ENCODE data around the gene YJU2. TPM values are rescaled to one million over a fixed set of nuclear protein-coding genes. Genes with fewer than 3 reads are reported as not detected.

The YJU2 gene
- total and polyA plus RNA-seq, 12 donors = 14.0 to 81.2 (median 24.3) TPM

- Histone ChIP-seq H3K4me3 (no peak overlapping the region), H3K27ac (no peak overlapping the region), H3K36me3 (replicated peaks in 1 of 2) (no peaks in the 10 kb centered on the region), H3K27me3 (peaks cover 47% of the 10 kb centered on the region), H3K9me3 (replicated peaks in 1 of 3) (no peaks in the 10 kb centered on the region), H3K4me1 (replicated peaks in 1 of 2) (no peaks in the 10 kb centered on the region)
- DNase-seq = no peak
- intact Hi-C loops (cut with DNase I) = no loop called here
- TF ChIP-seq POLR2A (IDR thresholded peaks at IDR 0.05) = no peak
- TF ChIP-seq CTCF (IDR thresholded peaks at IDR 0.05) = no peak
- 10 to 14% (median 12%) methylated on average over 13 to 27 of the region's 28 CpGs for WGBS, 4 donors
These were observed 48.3 kb upstream of the YJU2 start for GRCh38 chr19:4198467-4199126.

- Histone ChIP-seq H3K36me3 (replicated peaks in 1 of 2) (no peaks in the 10 kb centered on the region), H3K4me1 (replicated peaks in 1 of 2) (peaks cover 0 to 2% of the 10 kb centered on the region in 2 donors), H3K27ac (no peak overlapping the region), H3K9me3 (replicated peaks in 1 of 3) (no peaks in the 10 kb centered on the region), H3K4me3 (no peak overlapping the region), H3K27me3 (peaks cover 39% of the 10 kb centered on the region)
- intact Hi-C loops (cut with DNase I) = loop anchor here (10.0 kb wide), 3 partner anchors 65 to 205 kb away; no protein-coding TSS in a partner anchor
- 69 to 88% (median 80%) methylated on average over 13 to 33 of the region's 33 CpGs for WGBS, 4 donors
- DNase-seq = no peak
- TF ChIP-seq CTCF (IDR thresholded peaks at IDR 0.05) = no peak
- no peak for TF ChIP-seq POLR2A (IDR thresholded peaks at IDR 0.05)
These were observed 47.1 kb upstream of the YJU2 start for GRCh38 chr19:4199699-4200293.

- no peaks in the 10 kb centered on the region for H3K9me3 ChIP-seq (replicated peaks in 1 of 3)
- no peak for DNase-seq
- TF ChIP-seq CTCF (IDR thresholded peaks at IDR 0.05) = no peak
- TF ChIP-seq POLR2A (IDR thresholded peaks at IDR 0.05) = no peak
- WGBS, 4 donors = 55 to 82% (median 62%) methylated on average over 2 of the region's 2 CpGs
- H3K4me1 ChIP-seq (replicated peaks in 1 of 2) = peaks cover 0 to 4% of the 10 kb centered on the region in 2 donors
- intact Hi-C loops (cut with DNase I) = loop anchor here (10.0 kb wide), 3 partner anchors 66 to 206 kb away; no protein-coding TSS in a partner anchor
- no peak overlapping the region for H3K27ac ChIP-seq
- H3K36me3 ChIP-seq (replicated peaks in 1 of 2) = no peaks in the 10 kb centered on the region
- H3K4me3 ChIP-seq = no peak overlapping the region
- H3K27me3 ChIP-seq = peaks cover 28% of the 10 kb centered on the region
These were observed 45.8 kb upstream of the YJU2 start for GRCh38 chr19:4200940-4201542.

GRCh38 chr19:4201798-4202197 lies 45.1 kb upstream of the YJU2 start:
- Histone ChIP-seq H3K9me3 (replicated peaks in 1 of 3) (no peaks in the 10 kb centered on the region), H3K4me1 (replicated peaks in 1 of 2) (peaks cover 0 to 4% of the 10 kb centered on the region in 2 donors), H3K4me3 (no peak overlapping the region), H3K27me3 (peaks cover 21% of the 10 kb centered on the region), H3K27ac (no peak overlapping the region), H3K36me3 (replicated peaks in 1 of 2) (no peaks in the 10 kb centered on the region)
- intact Hi-C loops (cut with DNase I) = loop anchor here (10.0 kb wide), 3 partner anchors 67 to 207 kb away; no protein-coding TSS in a partner anchor
- TF ChIP-seq CTCF (IDR thresholded peaks at IDR 0.05) = no peak
- no peak for TF ChIP-seq POLR2A (IDR thresholded peaks at IDR 0.05)
- WGBS, 4 donors = 71 to 89% (median 75%) methylated on average over 4 of the region's 4 CpGs
- no peak for DNase-seq
